Skeletal muscle satellite cell (primary cell): ENCODE data around the gene UGT1A4.

ENCODE experiments used
- H3K27me3 ChIP-seq: 2 replicates; pipeline ENCODE4 v1.7.0; 2013; ENCODE audit warnings: low read length; ENCODE audit not compliant: control insufficient read depth, insufficient read depth
- H3K36me3 ChIP-seq: 2 replicates; pipeline ENCODE4 v1.7.0; 2013; ENCODE audit warnings: mild to moderate bottlenecking, control low read depth, low read length; ENCODE audit not compliant: insufficient read depth
- H3K4me1 ChIP-seq: 2 replicates; pipeline ENCODE4 v1.7.0; 2013; ENCODE audit warnings: low read length; ENCODE audit not compliant: control insufficient read depth, insufficient read depth
- H3K4me2 ChIP-seq: 2 replicates; pipeline ENCODE4 v1.7.0; 2013; ENCODE audit warnings: mild to moderate bottlenecking, low read length
- H3K4me3 ChIP-seq: 2 replicates; pipeline ENCODE4 v1.7.0; 2013; ENCODE audit warnings: low read length
- H3K9ac ChIP-seq: 2 replicates; pipeline ENCODE4 v1.7.0; 2013; ENCODE audit warnings: mild to moderate bottlenecking, low read depth, low read length, moderate library complexity
- H3K9me3 ChIP-seq: replicated peaks from 2 replicates; pipeline ENCODE4 v1.7.0; 2013; ENCODE audit warnings: mild to moderate bottlenecking, control low read depth, low read length

The UGT1A4 gene

GRCh38 chr2:233795735-233796171 is 77.2 kb downstream of the UGT1A4 start:
- Histone ChIP-seq H3K9ac (no peak overlapping the region), H3K27me3 (no peaks in the 10 kb centered on the region), H3K36me3 (no peaks in the 10 kb centered on the region), H3K4me1 (no peaks in the 10 kb centered on the region), H3K9me3 (no peaks in the 10 kb centered on the region), H3K4me2 (no peak overlapping the region), H3K4me3 (no peak overlapping the region)

- Histone ChIP-seq H3K9me3 (no peaks in the 10 kb centered on the region), H3K4me1 (no peaks in the 10 kb centered on the region), H3K4me2 (no peak overlapping the region), H3K9ac (no peak overlapping the region), H3K36me3 (no peaks in the 10 kb centered on the region), H3K4me3 (no peak overlapping the region), H3K27me3 (no peaks in the 10 kb centered on the region)
Observed at GRCh38 chr2:233796254-233796653, 77.7 kb downstream of the UGT1A4 start.

- no peak overlapping the region for H3K4me3 ChIP-seq
- H3K4me1 ChIP-seq = no peaks in the 10 kb centered on the region
- no peaks in the 10 kb centered on the region for H3K9me3 ChIP-seq
- H3K27me3 ChIP-seq = no peaks in the 10 kb centered on the region
- no peak overlapping the region for H3K4me2 ChIP-seq
- no peak overlapping the region for H3K9ac ChIP-seq
- H3K36me3 ChIP-seq = no peaks in the 10 kb centered on the region
Observed at GRCh38 chr2:233798335-233799086, 80.0 kb downstream of the UGT1A4 start.

- Histone ChIP-seq H3K9ac (no peak overlapping the region), H3K4me1 (no peaks in the 10 kb centered on the region), H3K9me3 (no peaks in the 10 kb centered on the region)
Observed at GRCh38 chr2:233799087-233799665, 80.6 kb downstream of the UGT1A4 start.

GRCh38 chr2:233799716-233800115 is 81.2 kb downstream of the UGT1A4 start:
- H3K4me1 ChIP-seq = no peaks in the 10 kb centered on the region
- no peak overlapping the region for H3K9ac ChIP-seq

More at GRCh38 chr2:233799087-233799665, 80.6 kb downstream of the UGT1A4 start:
- no peak overlapping the region for H3K4me2 ChIP-seq
- H3K36me3 ChIP-seq = no peaks in the 10 kb centered on the region
- H3K27me3 ChIP-seq = no peaks in the 10 kb centered on the region
- H3K4me3 ChIP-seq = no peak overlapping the region

GRCh38 chr2:233800208-233800607 is 81.7 kb downstream of the UGT1A4 start:
- Histone ChIP-seq H3K9ac (no peak overlapping the region), H3K36me3 (no peaks in the 10 kb centered on the region), H3K4me1 (no peaks in the 10 kb centered on the region), H3K27me3 (peaks cover 4% of the 10 kb centered on the region), H3K4me3 (no peak overlapping the region), H3K4me2 (no peak overlapping the region), H3K9me3 (no peaks in the 10 kb centered on the region)

More at GRCh38 chr2:233799716-233800115, 81.2 kb downstream of the UGT1A4 start:
- Histone ChIP-seq H3K4me2 (no peak overlapping the region), H3K4me3 (no peak overlapping the region), H3K27me3 (peaks cover 4% of the 10 kb centered on the region), H3K9me3 (no peaks in the 10 kb centered on the region), H3K36me3 (no peaks in the 10 kb centered on the region)

- H3K4me2 ChIP-seq = no peak overlapping the region
- H3K9me3 ChIP-seq = no peaks in the 10 kb centered on the region
- no peaks in the 10 kb centered on the region for H3K36me3 ChIP-seq
- peaks cover 4% of the 10 kb centered on the region for H3K27me3 ChIP-seq
- no peak overlapping the region for H3K9ac ChIP-seq
- H3K4me1 ChIP-seq = no peaks in the 10 kb centered on the region
- H3K4me3 ChIP-seq = no peak overlapping the region
Observed at GRCh38 chr2:233801357-233802131, 83.0 kb downstream of the UGT1A4 start.

- Histone ChIP-seq H3K4me2 (no peak overlapping the region), H3K27me3 (peaks cover 4% of the 10 kb centered on the region), H3K36me3 (no peaks in the 10 kb centered on the region), H3K9ac (no peak overlapping the region), H3K9me3 (no peaks in the 10 kb centered on the region), H3K4me3 (no peak overlapping the region), H3K4me1 (no peaks in the 10 kb centered on the region)
Observed at GRCh38 chr2:233802132-233802815, 83.7 kb downstream of the UGT1A4 start.

GRCh38 chr2:233803292-233803911 is 84.9 kb downstream of the UGT1A4 start:
- Histone ChIP-seq H3K4me3 (no peak overlapping the region), H3K9me3 (no peaks in the 10 kb centered on the region), H3K9ac (no peak overlapping the region), H3K27me3 (peaks cover 9% of the 10 kb centered on the region), H3K4me2 (no peak overlapping the region), H3K4me1 (no peaks in the 10 kb centered on the region), H3K36me3 (no peaks in the 10 kb centered on the region)

- Histone ChIP-seq H3K9me3 (no peaks in the 10 kb centered on the region), H3K4me1 (no peaks in the 10 kb centered on the region), H3K4me3 (no peak overlapping the region), H3K4me2 (no peak overlapping the region), H3K36me3 (no peaks in the 10 kb centered on the region), H3K27me3 (peaks cover 12% of the 10 kb centered on the region), H3K9ac (no peak overlapping the region)
Observed at GRCh38 chr2:233803994-233804393, 85.5 kb downstream of the UGT1A4 start.
